GM12872 (cell line): ENCODE data around the gene FCN1.

Experiments used
- CTCF ChIP-seq: IDR thresholded peaks from 3 replicates; pipeline ENCODE4 v1.5.1; 2011; ENCODE audit warnings: low read depth, mild to moderate bottlenecking, low read length, moderate library complexity; ENCODE audit not compliant: insufficient read depth

FCN1 gene

GRCh38 chr9:134879664-134880483, 37.8 kb downstream of the FCN1 start:
- TF ChIP-seq CTCF: no peak

GRCh38 chr9:134877541-134877940, 40.2 kb downstream of the FCN1 start:
- TF ChIP-seq CTCF: no peak

GRCh38 chr9:134875371-134875770, 42.3 kb downstream of the FCN1 start:
- no peak for TF ChIP-seq CTCF

- TF ChIP-seq CTCF: no peak
These were observed 45.1 kb downstream of the FCN1 start for GRCh38 chr9:134872482-134873231.

GRCh38 chr9:134871697-134872340, 45.9 kb downstream of the FCN1 start:
- no peak for TF ChIP-seq CTCF

- no peak for TF ChIP-seq CTCF
These were observed 46.7 kb downstream of the FCN1 start for GRCh38 chr9:134870746-134871662.
